ENCODE data around the gene VSIG1.

DNA sequence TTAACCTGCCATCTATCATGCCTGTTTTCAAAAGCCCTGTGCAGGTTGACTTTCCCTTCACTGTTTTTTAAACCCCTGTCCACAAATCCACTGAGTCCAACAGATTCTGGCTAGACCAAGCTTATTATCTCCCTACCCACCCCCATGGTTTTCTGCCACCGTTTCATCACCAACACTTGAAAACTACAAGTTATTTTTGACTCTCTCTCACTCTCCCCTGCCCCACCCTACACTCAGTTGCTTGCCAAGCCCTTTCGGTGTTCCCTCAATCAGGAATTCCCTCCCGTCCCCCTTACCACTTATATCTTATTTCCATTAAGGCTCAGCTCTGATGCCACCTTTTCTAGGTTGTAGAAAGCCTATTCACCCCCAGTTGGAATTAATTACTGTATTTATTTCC, 76.4 kb downstream of the VSIG1 start:
- TF ChIP-seq, protein P1, sequence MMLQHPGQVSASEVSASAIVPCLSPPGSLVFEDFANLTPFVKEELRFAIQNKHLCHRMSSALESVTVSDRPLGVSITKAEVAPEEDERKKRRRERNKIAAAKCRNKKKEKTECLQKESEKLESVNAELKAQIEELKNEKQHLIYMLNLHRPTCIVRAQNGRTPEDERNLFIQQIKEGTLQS (IDR thresholded peaks at IDR 0.05): no peak
- no peak for TF ChIP-seq RAD21 (IDR thresholded peaks at IDR 0.05)
- TF ChIP-seq, protein P2, sequence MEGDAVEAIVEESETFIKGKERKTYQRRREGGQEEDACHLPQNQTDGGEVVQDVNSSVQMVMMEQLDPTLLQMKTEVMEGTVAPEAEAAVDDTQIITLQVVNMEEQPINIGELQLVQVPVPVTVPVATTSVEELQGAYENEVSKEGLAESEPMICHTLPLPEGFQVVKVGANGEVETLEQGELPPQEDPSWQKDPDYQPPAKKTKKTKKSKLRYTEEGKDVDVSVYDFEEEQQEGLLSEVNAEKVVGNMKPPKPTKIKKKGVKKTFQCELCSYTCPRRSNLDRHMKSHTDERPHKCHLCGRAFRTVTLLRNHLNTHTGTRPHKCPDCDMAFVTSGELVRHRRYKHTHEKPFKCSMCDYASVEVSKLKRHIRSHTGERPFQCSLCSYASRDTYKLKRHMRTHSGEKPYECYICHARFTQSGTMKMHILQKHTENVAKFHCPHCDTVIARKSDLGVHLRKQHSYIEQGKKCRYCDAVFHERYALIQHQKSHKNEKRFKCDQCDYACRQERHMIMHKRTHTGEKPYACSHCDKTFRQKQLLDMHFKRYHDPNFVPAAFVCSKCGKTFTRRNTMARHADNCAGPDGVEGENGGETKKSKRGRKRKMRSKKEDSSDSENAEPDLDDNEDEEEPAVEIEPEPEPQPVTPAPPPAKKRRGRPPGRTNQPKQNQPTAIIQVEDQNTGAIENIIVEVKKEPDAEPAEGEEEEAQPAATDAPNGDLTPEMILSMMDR (IDR thresholded peaks at IDR 0.05; ENCODE audit: low read depth, low read length, missing input control): no peak
- TF ChIP-seq NR2F2 (IDR thresholded peaks at IDR 0.05): no peak
- no peak for TF ChIP-seq EGR1 (IDR thresholded peaks at IDR 0.05; ENCODE audit: low read depth in 2 of 2)
- TF ChIP-seq, protein P3, sequence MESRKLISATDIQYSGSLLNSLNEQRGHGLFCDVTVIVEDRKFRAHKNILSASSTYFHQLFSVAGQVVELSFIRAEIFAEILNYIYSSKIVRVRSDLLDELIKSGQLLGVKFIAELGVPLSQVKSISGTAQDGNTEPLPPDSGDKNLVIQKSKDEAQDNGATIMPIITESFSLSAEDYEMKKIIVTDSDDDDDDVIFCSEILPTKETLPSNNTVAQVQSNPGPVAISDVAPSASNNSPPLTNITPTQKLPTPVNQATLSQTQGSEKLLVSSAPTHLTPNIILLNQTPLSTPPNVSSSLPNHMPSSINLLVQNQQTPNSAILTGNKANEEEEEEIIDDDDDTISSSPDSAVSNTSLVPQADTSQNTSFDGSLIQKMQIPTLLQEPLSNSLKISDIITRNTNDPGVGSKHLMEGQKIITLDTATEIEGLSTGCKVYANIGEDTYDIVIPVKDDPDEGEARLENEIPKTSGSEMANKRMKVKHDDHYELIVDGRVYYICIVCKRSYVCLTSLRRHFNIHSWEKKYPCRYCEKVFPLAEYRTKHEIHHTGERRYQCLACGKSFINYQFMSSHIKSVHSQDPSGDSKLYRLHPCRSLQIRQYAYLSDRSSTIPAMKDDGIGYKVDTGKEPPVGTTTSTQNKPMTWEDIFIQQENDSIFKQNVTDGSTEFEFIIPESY (IDR thresholded peaks at IDR 0.05): no peak
- TF ChIP-seq, protein P4, sequence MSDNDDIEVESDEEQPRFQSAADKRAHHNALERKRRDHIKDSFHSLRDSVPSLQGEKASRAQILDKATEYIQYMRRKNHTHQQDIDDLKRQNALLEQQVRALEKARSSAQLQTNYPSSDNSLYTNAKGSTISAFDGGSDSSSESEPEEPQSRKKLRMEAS (IDR thresholded peaks at IDR 0.05): no peak
- TF ChIP-seq SP1 (IDR thresholded peaks at IDR 0.05): no peak
- no peak for TF ChIP-seq FOXA1 (IDR thresholded peaks at IDR 0.05)
- TF ChIP-seq TAF1 (conservative IDR thresholded peaks at IDR 0.05): no peak
- TF ChIP-seq YY1 (IDR thresholded peaks at IDR 0.05): no peak
- TF ChIP-seq RXRA (IDR thresholded peaks at IDR 0.05): no peak
- TF ChIP-seq, protein P5, sequence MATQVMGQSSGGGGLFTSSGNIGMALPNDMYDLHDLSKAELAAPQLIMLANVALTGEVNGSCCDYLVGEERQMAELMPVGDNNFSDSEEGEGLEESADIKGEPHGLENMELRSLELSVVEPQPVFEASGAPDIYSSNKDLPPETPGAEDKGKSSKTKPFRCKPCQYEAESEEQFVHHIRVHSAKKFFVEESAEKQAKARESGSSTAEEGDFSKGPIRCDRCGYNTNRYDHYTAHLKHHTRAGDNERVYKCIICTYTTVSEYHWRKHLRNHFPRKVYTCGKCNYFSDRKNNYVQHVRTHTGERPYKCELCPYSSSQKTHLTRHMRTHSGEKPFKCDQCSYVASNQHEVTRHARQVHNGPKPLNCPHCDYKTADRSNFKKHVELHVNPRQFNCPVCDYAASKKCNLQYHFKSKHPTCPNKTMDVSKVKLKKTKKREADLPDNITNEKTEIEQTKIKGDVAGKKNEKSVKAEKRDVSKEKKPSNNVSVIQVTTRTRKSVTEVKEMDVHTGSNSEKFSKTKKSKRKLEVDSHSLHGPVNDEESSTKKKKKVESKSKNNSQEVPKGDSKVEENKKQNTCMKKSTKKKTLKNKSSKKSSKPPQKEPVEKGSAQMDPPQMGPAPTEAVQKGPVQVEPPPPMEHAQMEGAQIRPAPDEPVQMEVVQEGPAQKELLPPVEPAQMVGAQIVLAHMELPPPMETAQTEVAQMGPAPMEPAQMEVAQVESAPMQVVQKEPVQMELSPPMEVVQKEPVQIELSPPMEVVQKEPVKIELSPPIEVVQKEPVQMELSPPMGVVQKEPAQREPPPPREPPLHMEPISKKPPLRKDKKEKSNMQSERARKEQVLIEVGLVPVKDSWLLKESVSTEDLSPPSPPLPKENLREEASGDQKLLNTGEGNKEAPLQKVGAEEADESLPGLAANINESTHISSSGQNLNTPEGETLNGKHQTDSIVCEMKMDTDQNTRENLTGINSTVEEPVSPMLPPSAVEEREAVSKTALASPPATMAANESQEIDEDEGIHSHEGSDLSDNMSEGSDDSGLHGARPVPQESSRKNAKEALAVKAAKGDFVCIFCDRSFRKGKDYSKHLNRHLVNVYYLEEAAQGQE (IDR thresholded peaks at IDR 0.05): no peak
- TF ChIP-seq GABPA (IDR thresholded peaks at IDR 0.05 in 1 of 2, conservative IDR thresholded peaks at IDR 0.05 in 1 of 2): no peak

Measured in liver (tissue), 3 donors.